Thyroid gland (tissue), 4 donors: ENCODE results near the gene OR1J4.

Experiments used
- CTCF ChIP-seq, 6 experiments: fragments of 200-600 bp in 3 of 6; fragments of 450-650 bp in 3 of 6; sonication (generic) in 3 of 6; IDR thresholded peaks; one replicate each; pipeline ENCODE4 v1.5.1; 2016 to 2019; ENCODE audit warnings: antibody characterized with exemption in 6 of 6, mild to moderate bottlenecking in 2 of 6, inconsistent platforms in 1 of 6, moderate library complexity in 1 of 6
- POLR2A ChIP-seq, 2 donors: fragments of 450-650 bp; IDR thresholded peaks; one replicate each; pipeline ENCODE4 v1.6.1; 2017; ENCODE audit warnings: antibody characterized with exemption in 2 of 2, mild to moderate bottlenecking in 2 of 2, moderate library complexity in 1 of 2

GRCh38 chr9:122506964-122507363 is 12.0 kb upstream of the OR1J4 start:
- TF ChIP-seq CTCF (IDR thresholded peaks at IDR 0.05) (no peak), POLR2A (IDR thresholded peaks at IDR 0.05) (no peak)
